Stromal cell of bone marrow (primary cell): ENCODE measurements around the gene CELSR2.
A peak's percentile ranks its signal among the peaks of the same experiment; 100 is the strongest.

Experiments used
- DNase-seq: peaks from one replicate; pipeline ENCODE4 v3.0.0-alpha.2; 2012; ENCODE audit warnings: low read depth

Gene CELSR2

GRCh38 chr1:109263597-109264378 is 14.4 kb downstream of the CELSR2 start:
- DNase-seq, result peak; percentile 44

- no peak for DNase-seq
Observed at GRCh38 chr1:109264379-109264755, 15.0 kb downstream of the CELSR2 start.

- no peak for DNase-seq
Observed at GRCh38 chr1:109265016-109265415, 15.7 kb downstream of the CELSR2 start.

- no peak for DNase-seq
Observed at GRCh38 chr1:109265741-109266330, 16.5 kb downstream of the CELSR2 start.

- DNase-seq, result no peak
Observed at GRCh38 chr1:109266965-109267364, 17.6 kb downstream of the CELSR2 start.

- no peak for DNase-seq
Observed at GRCh38 chr1:109267743-109268300, 18.5 kb downstream of the CELSR2 start.

GRCh38 chr1:109268431-109269211 is 19.3 kb downstream of the CELSR2 start:
- no peak for DNase-seq

- DNase-seq, result no peak
Observed at GRCh38 chr1:109269212-109269980, 20.1 kb downstream of the CELSR2 start.

- no peak for DNase-seq
Observed at GRCh38 chr1:109269981-109270622, 20.8 kb downstream of the CELSR2 start.

GRCh38 chr1:109270623-109271317 is 21.4 kb downstream of the CELSR2 start:
- DNase-seq, result no peak

GRCh38 chr1:109271458-109271857 is 22.1 kb downstream of the CELSR2 start:
- no peak for DNase-seq

- DNase-seq, result no peak
Observed at GRCh38 chr1:109272021-109272799, 22.9 kb downstream of the CELSR2 start.

GRCh38 chr1:109272831-109273547 is 23.6 kb downstream of the CELSR2 start:
- DNase-seq, result no peak

GRCh38 chr1:109273570-109274288 is 24.4 kb downstream of the CELSR2 start:
- DNase-seq, result no peak

- DNase-seq, result no peak
Observed at GRCh38 chr1:109274533-109275476, 25.5 kb downstream of the CELSR2 start.

- DNase-seq, result peak; percentile 57
Observed at GRCh38 chr1:109275706-109276345, 26.5 kb downstream of the CELSR2 start.
